NCI-H748 (cell line): ENCODE measurements around the gene ALKBH7.
A peak's percentile ranks its signal among the peaks of the same experiment; 100 is the strongest.
"Not testable (repeated sequence)": the region's sequence is repeated elsewhere in the genome, so short reads cannot be mapped to it uniquely, and the experiment has no call there.

Experiments
- DNase-seq: peaks from one replicate; lab custom pipeline; 2025; ENCODE audit not compliant: unreplicated experiment; lab: John Stamatoyannopoulos, UW

ALKBH7 gene

DNA sequence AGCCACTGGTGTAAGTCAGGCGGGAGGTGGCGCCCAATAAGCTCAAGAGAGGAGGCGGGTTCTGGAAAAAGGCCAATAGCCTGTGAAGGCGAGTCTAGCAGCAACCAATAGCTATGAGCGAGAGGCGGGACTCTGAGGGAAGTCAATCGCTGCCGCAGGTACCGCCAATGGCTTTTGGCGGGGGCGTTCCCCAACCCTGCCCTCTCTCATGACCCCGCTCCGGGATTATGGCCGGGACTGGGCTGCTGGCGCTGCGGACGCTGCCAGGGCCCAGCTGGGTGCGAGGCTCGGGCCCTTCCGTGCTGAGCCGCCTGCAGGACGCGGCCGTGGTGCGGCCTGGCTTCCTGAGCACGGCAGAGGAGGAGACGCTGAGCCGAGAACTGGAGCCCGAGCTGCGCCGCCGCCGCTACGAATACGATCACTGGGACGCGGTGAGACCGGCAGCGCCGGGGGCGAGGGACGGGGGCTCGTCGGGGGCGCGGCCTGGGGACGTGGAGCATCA is at the start of gene ALKBH7:
ALKBH7 (plus strand) TSS at position 201 of the 502 bp plus-strand sequence; CDS start at position 228, 27 bp downstream.
- DNase-seq = peak; percentile 99

GRCh38 chr19:6324757-6325156 is 47.8 kb upstream of the ALKBH7 start:
- DNase-seq = no peak

GRCh38 chr19:6325614-6326013 is 47.0 kb upstream of the ALKBH7 start:
- DNase-seq = no peak

DNA sequence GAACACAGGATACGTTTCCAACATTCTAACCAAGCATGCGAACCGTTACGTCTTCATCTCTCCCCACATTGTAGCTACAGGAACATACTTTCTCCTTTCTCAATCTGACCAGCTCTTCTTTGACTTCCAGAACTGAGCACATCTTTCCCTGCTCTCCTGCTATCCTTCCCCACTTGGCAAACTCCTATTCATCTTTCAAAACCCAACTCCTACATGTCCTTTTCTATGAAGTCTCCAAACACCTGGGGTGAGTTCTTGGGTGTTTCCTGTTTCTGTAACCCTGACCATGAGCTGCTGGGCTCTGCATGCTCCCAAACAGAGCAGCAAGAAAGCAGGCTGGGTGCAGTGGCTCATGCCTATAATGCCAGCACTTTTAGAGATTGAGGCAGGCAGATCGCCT is 45.8 kb upstream of the ALKBH7 start:
- no peak for DNase-seq

GRCh38 chr19:6333439-6333838 is 39.2 kb upstream of the ALKBH7 start, which contains the start of gene ACER1:
ACER1 (minus strand) TSS chr19:6333612; CDS start chr19:6333551, 61 bp downstream.
- DNase-seq = no peak

GRCh38 chr19:6334490-6335285 is 37.9 kb upstream of the ALKBH7 start:
- DNase-seq = no peak

DNA sequence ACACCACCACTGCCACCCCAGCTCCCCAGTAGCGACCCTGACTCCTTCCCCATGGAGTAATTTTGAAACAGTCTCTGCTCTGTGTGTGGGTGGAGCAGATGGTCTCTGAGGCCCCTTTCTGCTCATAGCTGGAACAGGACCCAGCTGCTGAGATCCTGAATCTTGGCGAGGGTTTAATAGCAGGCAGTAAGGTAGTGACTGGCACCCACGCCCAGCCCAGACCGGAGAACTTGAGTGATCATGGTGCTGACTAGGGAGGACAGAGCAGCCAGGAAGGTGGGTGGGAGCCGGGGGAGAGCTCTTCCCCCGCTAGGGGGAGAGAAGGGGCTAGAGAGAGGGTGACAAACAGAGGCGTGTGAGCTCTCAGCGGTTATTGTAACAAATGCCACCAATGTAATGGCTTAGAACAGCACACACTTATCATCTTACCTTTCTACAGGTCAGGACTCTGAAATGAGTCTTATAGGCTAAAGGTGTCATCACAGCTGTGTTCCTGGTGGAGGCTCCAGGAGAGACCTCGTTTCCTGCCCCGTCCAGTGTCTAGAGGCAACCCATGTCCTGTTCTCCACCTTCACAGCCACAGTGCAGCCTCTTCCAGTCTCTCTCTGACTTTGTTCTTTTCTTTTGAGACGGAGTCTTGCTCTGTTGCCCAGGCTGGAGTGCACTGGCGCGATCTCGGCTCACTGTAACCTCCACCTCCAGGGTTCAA is 31.9 kb upstream of the ALKBH7 start:
- no peak for DNase-seq

GRCh38 chr19:6343462-6343861 is 29.1 kb upstream of the ALKBH7 start:
- no peak for DNase-seq

DNA sequence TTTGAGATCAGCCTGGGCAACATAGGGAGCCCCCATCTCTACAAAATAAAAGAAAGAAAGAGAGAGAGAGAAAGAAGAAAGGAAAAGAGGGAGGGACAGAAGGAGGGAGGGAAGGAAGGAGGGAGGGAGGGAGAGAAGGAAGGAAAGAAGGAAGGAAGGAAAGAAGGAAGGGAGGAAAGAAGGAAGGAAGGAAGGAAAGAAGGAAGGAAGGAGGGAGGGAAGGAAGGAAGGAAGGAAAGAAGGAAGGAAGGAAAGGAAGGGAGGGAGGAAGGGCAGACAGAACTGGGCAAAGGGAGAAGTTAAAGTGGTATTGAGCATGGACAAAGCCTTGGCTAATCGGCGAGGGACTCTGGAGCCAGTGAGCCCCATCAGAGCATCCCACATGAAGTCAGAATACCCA is 23.3 kb upstream of the ALKBH7 start:
- DNase-seq = not testable (repeated sequence)

DNA sequence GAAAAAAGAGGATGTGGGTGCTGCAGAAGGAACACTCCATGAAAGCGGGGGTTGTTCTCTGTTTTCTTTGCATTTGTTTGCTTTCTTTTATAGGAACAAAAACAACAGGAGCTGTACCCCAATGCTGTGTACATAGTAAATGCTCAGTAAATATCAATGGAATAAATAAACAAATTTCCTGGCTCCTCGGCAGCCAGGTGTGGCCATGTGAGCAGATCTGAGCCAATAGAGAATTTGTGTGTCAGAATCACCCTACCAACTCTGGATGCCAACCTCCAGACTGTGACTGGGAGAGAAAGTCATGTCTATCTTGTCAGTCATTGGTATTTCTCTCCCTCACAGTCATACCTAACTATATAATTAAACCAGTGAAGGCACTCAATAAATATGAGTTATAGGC is 21.9 kb upstream of the ALKBH7 start:
- DNase-seq = no peak

DNA sequence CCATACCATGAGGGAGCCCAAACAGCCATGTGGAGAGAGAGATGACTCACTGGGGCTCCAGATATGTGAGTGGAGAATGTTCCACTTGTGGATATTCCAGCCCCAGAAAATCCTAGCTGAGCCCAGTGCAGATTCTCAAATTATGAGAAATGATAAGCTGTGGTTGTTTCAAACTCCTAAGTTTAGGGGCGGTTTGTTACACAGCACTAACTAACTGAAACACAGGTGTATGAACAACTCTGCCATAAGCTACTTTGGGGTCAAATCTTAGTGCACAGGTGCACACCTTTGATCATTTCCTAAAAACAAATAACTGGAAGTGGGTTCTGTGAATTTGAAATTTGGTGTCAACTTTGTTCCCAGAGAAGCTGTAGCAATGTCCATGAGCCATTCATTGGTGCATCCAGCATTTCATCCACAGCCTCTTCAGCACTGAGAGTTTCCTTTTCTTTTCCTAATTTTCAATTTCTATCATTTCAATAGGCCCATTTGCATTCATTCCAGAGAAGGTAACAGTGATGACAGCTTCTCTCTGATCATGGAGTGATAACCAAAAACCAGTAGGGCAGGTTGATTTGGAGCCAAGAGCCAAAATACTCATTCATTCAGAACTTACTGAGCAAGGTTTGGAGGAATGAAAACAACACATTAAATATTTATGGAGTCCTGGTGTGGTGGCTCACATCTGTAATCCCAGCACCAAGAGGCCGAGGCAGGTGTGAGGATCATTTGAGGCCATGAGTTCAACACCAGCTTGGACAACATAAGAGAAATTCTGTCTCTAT is 20.0 kb upstream of the ALKBH7 start:
- DNase-seq = no peak

GRCh38 chr19:6354098-6354674 is 18.4 kb upstream of the ALKBH7 start:
- no peak for DNase-seq

DNA sequence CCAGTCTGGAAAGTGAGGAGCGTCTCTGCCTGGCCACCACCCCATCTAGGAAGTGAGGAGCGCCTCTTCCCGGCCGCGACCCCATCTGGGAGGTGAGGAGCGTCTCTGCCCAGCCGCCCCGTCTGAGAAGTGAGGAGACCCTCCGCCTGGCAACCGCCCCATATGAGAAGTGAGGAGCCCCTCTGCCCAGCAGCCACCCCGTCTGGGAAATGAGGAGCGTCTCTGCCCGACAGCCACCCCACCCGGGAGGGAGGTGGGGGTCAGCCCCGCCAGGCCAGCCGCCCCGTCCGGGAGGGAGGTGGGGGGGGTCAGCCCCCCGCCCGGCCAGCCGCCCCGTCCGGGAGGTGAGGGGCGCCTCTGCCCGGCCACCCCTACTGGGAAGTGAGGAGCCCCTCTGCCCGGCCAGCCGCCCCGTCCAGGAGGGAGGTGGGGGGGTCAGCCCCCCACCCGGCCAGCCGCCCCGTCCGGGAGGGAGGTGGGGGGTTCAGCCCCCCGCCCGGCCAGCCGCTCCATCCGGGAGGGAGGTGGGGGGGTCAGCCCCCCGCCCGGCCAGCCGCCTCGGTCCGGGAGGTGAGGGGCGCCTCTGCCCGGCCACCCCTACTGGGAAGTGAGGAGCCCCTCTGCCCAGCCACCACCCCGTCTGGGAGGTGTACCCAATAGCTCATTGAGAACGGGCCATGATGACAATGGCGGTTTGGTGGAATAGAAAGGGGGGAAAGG is 17.1 kb upstream of the ALKBH7 start:
- not testable (repeated sequence) for DNase-seq

DNA sequence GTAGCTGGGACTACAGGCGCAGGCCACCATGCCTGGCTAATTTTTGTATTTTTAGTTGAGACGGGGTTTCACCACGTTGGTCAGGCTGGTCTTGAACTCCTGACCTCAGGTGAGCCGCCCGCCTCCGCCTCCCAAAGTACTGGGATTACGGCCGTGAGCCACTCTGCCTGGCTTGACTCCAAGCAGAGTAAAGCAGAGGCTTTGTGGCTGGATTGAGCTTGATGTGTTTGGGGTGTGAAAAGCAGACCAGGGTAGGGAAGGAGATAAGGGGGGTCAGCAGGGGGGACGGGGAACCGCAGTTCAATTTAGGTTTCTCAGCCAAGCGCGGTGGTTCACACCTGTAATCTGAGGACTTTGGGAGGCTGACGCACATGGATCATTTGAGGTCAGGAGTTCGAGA is 15.4 kb upstream of the ALKBH7 start:
- no peak for DNase-seq

GRCh38 chr19:6358003-6358402 is 14.6 kb upstream of the ALKBH7 start:
- no peak for DNase-seq

- no peak for DNase-seq
Measured at GRCh38 chr19:6359568-6360341, 12.8 kb upstream of the ALKBH7 start.

GRCh38 chr19:6360445-6360844 is 12.1 kb upstream of the ALKBH7 start:
- not testable (repeated sequence) for DNase-seq

DNA sequence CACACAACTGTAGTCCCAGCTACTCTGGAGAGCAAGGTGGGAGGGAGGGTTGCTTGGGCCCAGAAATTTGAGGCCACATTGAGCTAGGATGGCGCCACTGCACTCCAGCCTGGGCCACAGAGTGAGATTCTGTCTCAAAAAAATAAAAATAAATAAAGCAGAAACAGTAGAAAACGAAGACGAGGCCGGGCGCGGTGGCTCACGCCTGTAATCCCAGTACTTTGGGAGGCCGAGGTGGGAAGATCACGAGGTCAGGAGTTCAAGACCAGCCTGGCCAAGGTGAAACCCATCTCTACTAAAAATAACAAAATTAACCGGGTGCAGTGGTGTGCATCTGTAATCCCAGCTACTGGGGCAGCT is 11.8 kb upstream of the ALKBH7 start:
- not testable (repeated sequence) for DNase-seq

DNA sequence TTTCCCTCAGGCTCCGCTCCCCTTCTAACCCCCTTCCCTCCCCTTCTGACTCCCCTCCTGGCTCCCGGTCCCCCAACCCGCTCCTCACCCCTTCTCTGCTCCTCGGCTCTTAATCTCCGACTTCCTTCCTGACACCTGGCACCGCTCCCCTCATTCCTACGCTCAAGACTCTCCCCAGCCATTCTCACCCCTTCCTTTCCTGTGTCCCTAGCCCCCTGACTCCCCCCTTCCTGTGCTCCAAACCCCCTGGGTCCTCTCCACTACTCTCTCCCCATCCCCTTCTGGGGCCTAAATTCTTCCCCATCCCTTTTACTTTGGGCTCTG is 10.6 kb upstream of the ALKBH7 start:
- no peak for DNase-seq

DNA sequence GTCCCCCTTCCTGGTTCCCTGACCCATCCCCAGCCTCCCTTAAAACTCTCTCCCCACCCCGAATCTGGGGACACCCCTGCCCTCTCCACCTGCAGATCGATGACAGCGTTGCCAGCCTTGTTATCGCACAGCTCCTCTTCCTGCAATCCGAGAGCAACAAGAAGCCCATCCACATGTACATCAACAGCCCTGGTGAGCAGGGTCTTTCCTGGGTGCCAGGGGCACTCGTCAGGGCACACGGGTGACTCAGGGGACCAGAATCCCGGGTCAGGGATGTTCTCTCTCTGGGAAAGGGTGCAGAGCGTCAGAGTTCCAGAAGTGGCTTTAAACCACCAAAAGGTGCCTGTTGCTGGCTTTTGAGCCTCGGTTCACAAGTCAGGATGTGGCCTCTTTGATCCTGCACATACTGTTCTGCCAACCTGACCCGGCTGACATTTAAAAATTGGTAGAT is 10.2 kb upstream of the ALKBH7 start:
- no peak for DNase-seq
